Measurements from ENCODE around the gene SMG6. TPM values are rescaled to one million over a fixed set of nuclear protein-coding genes. Genes with fewer than 3 reads are reported as not detected.

The SMG6 gene
- total and polyA plus RNA-seq, 2 of the 4 experiments (the other 2 are of a cell fraction) = 16.3 to 30.3 TPM

DNA sequence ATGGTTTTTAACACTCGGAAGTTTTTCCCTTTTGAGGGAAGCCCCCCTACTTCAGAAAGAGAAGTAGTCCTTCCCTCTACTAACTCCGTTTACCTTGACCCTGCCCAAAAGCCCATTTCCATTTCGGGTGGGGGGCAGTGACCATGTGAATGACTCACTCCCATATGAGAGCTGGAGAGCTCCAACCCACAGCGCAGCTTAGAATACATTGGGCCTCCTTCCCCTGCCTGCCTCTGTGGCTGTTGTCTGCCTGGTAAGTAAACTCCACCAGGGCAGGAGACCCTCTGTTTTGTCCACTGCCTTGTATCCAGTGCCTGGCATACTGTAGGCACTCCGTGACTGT lies 34.7 kb upstream of the SMG6 start:
- peak overlapping the region; percentile 65 for H3K4me3 ChIP-seq (ENCODE audit: insufficient read depth, low read depth, low read length)
- intact Hi-C loops (cut with micrococcal nuclease) (loop anchor here (5.0 kb wide), 1 partner anchor 286 kb away; no protein-coding TSS in a partner anchor), dilution Hi-C loops (cut with HindIII; ENCODE audit: low sequenced_read_pairs, unreplicated experiment) (no loop called here), in situ Hi-C loops (cut with MboI; ENCODE audit: low sequenced_read_pairs) (no loop called here)
- H2BK20ac ChIP-seq (ENCODE audit: low read depth, low read length) = no peak overlapping the region
- H3K9ac ChIP-seq (ENCODE audit: low read depth, low read length) = peak overlapping the region; percentile 39; the same call in 1 of the 2 replicates
- 0 out of 2 replicates have a peak overlapping the region, but pooled peaks have one; percentile 48 for H3K14ac ChIP-seq (replicated peaks; ENCODE audit: low read depth, low read length)
- H3K23ac ChIP-seq (ENCODE audit: low read depth, low read length) = peak overlapping the region; percentile 31
- H2BK15ac ChIP-seq (ENCODE audit: low read depth, low read length) = no peak overlapping the region
- no TSS peak for BruUV-seq (replicated peaks)
- no peaks in the 10 kb centered on the region for H3K27me3 ChIP-seq (ENCODE audit: control insufficient read depth, insufficient read depth, low read length)
- peak overlapping the region; percentile 98 for H2AFZ ChIP-seq (replicated peaks; ENCODE audit: low read length, poor library complexity)
- peaks cover 15% of the 10 kb centered on the region for H4K20me1 ChIP-seq (ENCODE audit: insufficient read depth, low read length)
- H2BK120ac ChIP-seq (ENCODE audit: low read depth, low read length) = no peak overlapping the region
- H3K9me1 ChIP-seq (ENCODE audit: insufficient read depth, low read length) = peaks cover 9% of the 10 kb centered on the region; the same call in 1 of the 2 replicates
- H3K27ac ChIP-seq (ENCODE audit: insufficient read depth, low read length) = peak overlapping the region; percentile 10; the same call in 1 of the 2 replicates
- no peak overlapping the region for H4K5ac ChIP-seq (ENCODE audit: low read depth, low read length)
- H4K91ac ChIP-seq (ENCODE audit: insufficient read depth, low read depth, low read length) = no peak overlapping the region
- no peak overlapping the region for H3K18ac ChIP-seq (ENCODE audit: low read depth, low read length)
- H2BK5ac ChIP-seq (ENCODE audit: low read depth, low read length, poor library complexity, severe bottlenecking) = no peak overlapping the region
- H3K4me1 ChIP-seq (ENCODE audit: control insufficient read depth, insufficient read depth, low read length) = peaks cover 11% of the 10 kb centered on the region
- ChIA-PET POLR2A (ENCODE audit: unreplicated experiment) (no interaction called here), CTCF (interaction anchor here (0.7 to 1.5 kb wide), 2 partner anchors 78 to 300 kb away, joined by 4 read pairs; no protein-coding TSS in a partner anchor)
- H2AK5ac ChIP-seq (ENCODE audit: low read depth, low read length) = peak overlapping the region; percentile 51; the same call in 1 of the 2 replicates
- ATAC-seq (ENCODE audit: low read depth) (no peak), DNase-seq (peak; percentile 23)
- H3K4me2 ChIP-seq (ENCODE audit: low read depth, low read length) = peak overlapping the region; percentile 95
- TF ChIP-seq BHLHE40 (IDR thresholded peaks at IDR 0.05; ENCODE audit: low read depth, low read length) = no peak
- TF ChIP-seq POLR2A (IDR thresholded peaks at IDR 0.05; ENCODE audit: low read depth, low read length) = no peak
- no peak for TF ChIP-seq RAD21 (IDR thresholded peaks at IDR 0.05; ENCODE audit: low read length)
- 0 out of 2 replicates have a peak, but pooled peaks have one; percentile 4 for TF ChIP-seq CHD1 (IDR thresholded peaks at IDR 0.05; ENCODE audit: low read depth, low read length)
- TF ChIP-seq SMC3 (IDR thresholded peaks at IDR 0.05; ENCODE audit: low read depth, low read length) = no peak
- TF ChIP-seq, protein P1, sequence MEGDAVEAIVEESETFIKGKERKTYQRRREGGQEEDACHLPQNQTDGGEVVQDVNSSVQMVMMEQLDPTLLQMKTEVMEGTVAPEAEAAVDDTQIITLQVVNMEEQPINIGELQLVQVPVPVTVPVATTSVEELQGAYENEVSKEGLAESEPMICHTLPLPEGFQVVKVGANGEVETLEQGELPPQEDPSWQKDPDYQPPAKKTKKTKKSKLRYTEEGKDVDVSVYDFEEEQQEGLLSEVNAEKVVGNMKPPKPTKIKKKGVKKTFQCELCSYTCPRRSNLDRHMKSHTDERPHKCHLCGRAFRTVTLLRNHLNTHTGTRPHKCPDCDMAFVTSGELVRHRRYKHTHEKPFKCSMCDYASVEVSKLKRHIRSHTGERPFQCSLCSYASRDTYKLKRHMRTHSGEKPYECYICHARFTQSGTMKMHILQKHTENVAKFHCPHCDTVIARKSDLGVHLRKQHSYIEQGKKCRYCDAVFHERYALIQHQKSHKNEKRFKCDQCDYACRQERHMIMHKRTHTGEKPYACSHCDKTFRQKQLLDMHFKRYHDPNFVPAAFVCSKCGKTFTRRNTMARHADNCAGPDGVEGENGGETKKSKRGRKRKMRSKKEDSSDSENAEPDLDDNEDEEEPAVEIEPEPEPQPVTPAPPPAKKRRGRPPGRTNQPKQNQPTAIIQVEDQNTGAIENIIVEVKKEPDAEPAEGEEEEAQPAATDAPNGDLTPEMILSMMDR (conservative IDR thresholded peaks at IDR 0.05; ENCODE audit: low read depth, low read length) = no peak
- H3K4ac ChIP-seq (ENCODE audit: low read depth, low read length) = no peak overlapping the region
- H3K9me3 ChIP-seq (ENCODE audit: control insufficient read depth, insufficient read depth, low read length) = no peaks in the 10 kb centered on the region
- 0% methylated on average over 1 of the region's 5 CpGs; no CpG with 5 or more reads in 1 of the 2 experiments for WGBS, 2 experiments (ENCODE audit: extremely low coverage in 2 of 2, insufficient read length in 1 of 2)
- peaks cover 23% of the 10 kb centered on the region for H3K36me3 ChIP-seq (ENCODE audit: control insufficient read depth, insufficient read depth, low read length)
- H3K56ac ChIP-seq (ENCODE audit: extremely low read depth, insufficient read depth, low read length) = no peak overlapping the region
- no peak overlapping the region; a peak in 1 of 4 replicates for H4K8ac ChIP-seq (ENCODE audit: low read depth in 2 of 2, low read length in 2 of 2)
- peak overlapping the region; percentile 92 for H2AK9ac ChIP-seq (replicated peaks; ENCODE audit: low read depth, low read length, poor library complexity)
- H3K79me1 ChIP-seq (ENCODE audit: low read depth in 1 of 2, low read length in 2 of 2) = peaks cover 37 to 65% of the 10 kb centered on the region in 2 experiments
